ENCODE data around the gene DNAH7. TPM values are rescaled to one million over a fixed set of nuclear protein-coding genes. Genes with fewer than 3 reads are reported as not detected.
A peak's percentile ranks its signal among the peaks of the same experiment; 100 is the strongest.

Gene DNAH7
- total RNA-seq, 2 donors from 2014 or later: 1.1 to 1.5 TPM

DNA sequence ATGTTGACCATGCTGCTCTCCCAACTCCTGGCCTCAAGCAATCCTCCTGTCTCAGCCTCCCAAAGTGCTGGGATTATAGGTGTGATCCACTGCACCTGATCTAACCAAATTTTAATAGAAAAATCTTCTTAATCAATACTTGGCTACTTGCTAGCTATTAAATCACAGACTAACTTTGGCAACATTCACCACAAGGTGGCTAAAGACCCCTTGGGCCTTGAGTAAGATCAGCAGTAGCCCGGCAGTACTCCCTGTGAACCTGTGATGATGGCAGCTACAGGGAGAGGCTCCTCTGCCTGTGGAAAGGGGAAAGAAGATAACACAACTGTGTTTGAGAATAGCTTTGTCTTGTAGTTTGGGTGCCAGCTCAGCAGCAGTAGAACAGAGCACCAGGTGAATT is 308.8 kb downstream of the DNAH7 start:
- Histone ChIP-seq H3K4me3 (ENCODE audit: low read length) (no peak overlapping the region), H3K9me3 (ENCODE audit: control insufficient read depth, low read length) (peaks cover 3% of the 10 kb centered on the region), H3K27me3 (ENCODE audit: control insufficient read depth, insufficient read depth, low read length, poor library complexity, severe bottlenecking) (no peaks in the 10 kb centered on the region), H3K27ac (ENCODE audit: low read depth, low read length) (no peak overlapping the region), H3K4me1 (ENCODE audit: control insufficient read depth, insufficient read depth, low read length) (no peaks in the 10 kb centered on the region), H3K36me3 (ENCODE audit: control insufficient read depth, insufficient read depth, low read length) (no peaks in the 10 kb centered on the region), H3K9ac (ENCODE audit: extremely low read depth, low read length, poor library complexity, severe bottlenecking) (no peak overlapping the region)
- no peaks in the 10 kb centered on the region for H3K36me3 Mint-ChIP-seq (ENCODE audit: low read depth)
- H3K27ac Mint-ChIP-seq: no peak overlapping the region
- no peak overlapping the region for H3K4me3 Mint-ChIP-seq
- WGBS, 2 experiments (ENCODE audit: insufficient coverage in 1 of 2, insufficient read length in 1 of 2): 93% methylated on average over 1 of the region's 1 CpG; no CpG with 5 or more reads in 1 of the 2 experiments
- H3K9me3 Mint-ChIP-seq: peaks cover 8% of the 10 kb centered on the region
- H3K27me3 Mint-ChIP-seq (ENCODE audit: insufficient read depth): no peaks in the 10 kb centered on the region
- TF ChIP-seq, protein P1, sequence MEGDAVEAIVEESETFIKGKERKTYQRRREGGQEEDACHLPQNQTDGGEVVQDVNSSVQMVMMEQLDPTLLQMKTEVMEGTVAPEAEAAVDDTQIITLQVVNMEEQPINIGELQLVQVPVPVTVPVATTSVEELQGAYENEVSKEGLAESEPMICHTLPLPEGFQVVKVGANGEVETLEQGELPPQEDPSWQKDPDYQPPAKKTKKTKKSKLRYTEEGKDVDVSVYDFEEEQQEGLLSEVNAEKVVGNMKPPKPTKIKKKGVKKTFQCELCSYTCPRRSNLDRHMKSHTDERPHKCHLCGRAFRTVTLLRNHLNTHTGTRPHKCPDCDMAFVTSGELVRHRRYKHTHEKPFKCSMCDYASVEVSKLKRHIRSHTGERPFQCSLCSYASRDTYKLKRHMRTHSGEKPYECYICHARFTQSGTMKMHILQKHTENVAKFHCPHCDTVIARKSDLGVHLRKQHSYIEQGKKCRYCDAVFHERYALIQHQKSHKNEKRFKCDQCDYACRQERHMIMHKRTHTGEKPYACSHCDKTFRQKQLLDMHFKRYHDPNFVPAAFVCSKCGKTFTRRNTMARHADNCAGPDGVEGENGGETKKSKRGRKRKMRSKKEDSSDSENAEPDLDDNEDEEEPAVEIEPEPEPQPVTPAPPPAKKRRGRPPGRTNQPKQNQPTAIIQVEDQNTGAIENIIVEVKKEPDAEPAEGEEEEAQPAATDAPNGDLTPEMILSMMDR (conservative IDR thresholded peaks at IDR 0.05): peak; percentile 53
- DNase-seq: no peak
- no peaks in the 10 kb centered on the region for H3K4me1 Mint-ChIP-seq

DNA sequence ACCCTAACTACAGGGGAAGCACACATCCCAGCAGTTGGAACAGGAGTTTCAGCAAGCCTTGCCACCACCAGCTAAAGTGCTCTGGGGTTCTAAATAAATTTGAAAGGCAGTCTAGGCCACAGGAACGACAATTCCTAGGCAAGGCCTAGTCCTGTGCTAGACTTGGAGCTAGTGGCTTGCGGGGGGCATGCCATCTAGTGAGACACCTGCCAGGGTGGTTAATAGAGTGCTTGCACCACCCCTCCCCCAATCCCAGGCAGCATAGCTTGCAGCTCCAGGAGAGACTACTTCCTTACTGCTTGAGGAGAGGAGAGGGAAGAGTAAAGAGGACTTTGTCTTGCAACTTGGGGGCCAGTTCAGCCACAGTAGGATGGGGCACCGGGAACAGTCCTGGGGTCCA is 309.8 kb downstream of the DNAH7 start:
- Mint-ChIP-seq H3K9me3 (no peaks in the 10 kb centered on the region), H3K4me1 (no peaks in the 10 kb centered on the region), H3K36me3 (ENCODE audit: low read depth) (no peaks in the 10 kb centered on the region), H3K4me3 (no peak overlapping the region), H3K27ac (no peak overlapping the region), H3K27me3 (ENCODE audit: insufficient read depth) (no peaks in the 10 kb centered on the region)
- TF ChIP-seq, protein P1 (conservative IDR thresholded peaks at IDR 0.05): no peak
- no peaks in the 10 kb centered on the region for H3K36me3 ChIP-seq (ENCODE audit: control insufficient read depth, insufficient read depth, low read length)
- H3K4me1 ChIP-seq (ENCODE audit: control insufficient read depth, insufficient read depth, low read length): no peaks in the 10 kb centered on the region
- WGBS, 2 experiments (ENCODE audit: insufficient coverage in 1 of 2, insufficient read length in 1 of 2): 94 to 100% methylated on average over 1 to 3 of the region's 3 CpGs
- H3K27me3 ChIP-seq (ENCODE audit: control insufficient read depth, insufficient read depth, low read length, poor library complexity, severe bottlenecking): no peaks in the 10 kb centered on the region
- no peak overlapping the region for H3K4me3 ChIP-seq (ENCODE audit: low read length)
- no peak overlapping the region for H3K27ac ChIP-seq (ENCODE audit: low read depth, low read length)
- H3K9me3 ChIP-seq (ENCODE audit: control insufficient read depth, low read length): no peaks in the 10 kb centered on the region
- DNase-seq: no peak
- H3K9ac ChIP-seq (ENCODE audit: extremely low read depth, low read length, poor library complexity, severe bottlenecking): no peak overlapping the region

DNA sequence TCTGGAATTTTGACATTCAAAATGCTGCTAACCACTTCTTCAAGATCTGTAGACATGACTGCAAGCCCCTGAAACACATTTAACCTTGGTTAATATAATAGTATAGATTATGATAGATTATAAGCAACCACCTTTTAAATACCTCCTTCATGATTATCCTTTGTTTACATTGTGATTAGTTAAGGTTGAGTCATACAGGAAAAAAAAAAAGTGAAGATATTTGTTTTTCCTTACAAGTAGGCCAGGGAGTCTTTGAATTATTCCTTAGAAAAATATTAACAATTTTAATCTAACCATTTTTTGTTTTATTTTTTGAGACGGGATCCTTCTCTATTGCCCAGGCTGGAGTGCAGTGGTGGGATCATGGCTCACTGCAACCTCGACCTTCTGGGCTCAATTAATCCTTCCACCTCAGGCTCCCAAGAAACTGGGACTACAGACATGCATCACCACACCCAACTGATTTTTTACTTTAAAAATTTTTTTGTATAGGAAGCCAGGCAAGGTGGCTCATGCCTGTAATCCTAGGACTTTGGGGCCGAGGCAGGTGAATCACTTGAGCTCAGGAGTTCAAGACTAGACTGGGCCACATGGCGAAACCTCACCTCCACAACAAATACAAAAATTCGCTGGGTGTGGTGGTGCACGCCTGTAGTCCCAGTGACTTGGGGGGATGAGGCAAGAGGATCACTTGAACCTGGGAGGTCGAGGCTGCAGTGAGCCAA is 312.3 kb downstream of the DNAH7 start:
- Mint-ChIP-seq H3K9me3 (no peaks in the 10 kb centered on the region), H3K4me3 (no peak overlapping the region), H3K4me1 (peaks cover 13% of the 10 kb centered on the region), H3K27ac (no peak overlapping the region), H3K27me3 (ENCODE audit: insufficient read depth) (no peaks in the 10 kb centered on the region), H3K36me3 (ENCODE audit: low read depth) (no peaks in the 10 kb centered on the region)
- no peak overlapping the region for H3K9ac ChIP-seq (ENCODE audit: extremely low read depth, low read length, poor library complexity, severe bottlenecking)
- TF ChIP-seq, protein P1 (conservative IDR thresholded peaks at IDR 0.05): no peak
- 81% methylated on average over 7 of the region's 7 CpGs; no CpG with 5 or more reads in 1 of the 2 experiments for WGBS, 2 experiments (ENCODE audit: insufficient coverage in 1 of 2, insufficient read length in 1 of 2)
- no peaks in the 10 kb centered on the region for H3K4me1 ChIP-seq (ENCODE audit: control insufficient read depth, insufficient read depth, low read length)
- no peak for DNase-seq
- no peaks in the 10 kb centered on the region for H3K36me3 ChIP-seq (ENCODE audit: control insufficient read depth, insufficient read depth, low read length)
- no peaks in the 10 kb centered on the region for H3K27me3 ChIP-seq (ENCODE audit: control insufficient read depth, insufficient read depth, low read length, poor library complexity, severe bottlenecking)
- H3K9me3 ChIP-seq (ENCODE audit: control insufficient read depth, low read length): no peaks in the 10 kb centered on the region
- H3K27ac ChIP-seq (ENCODE audit: low read depth, low read length): no peak overlapping the region
- no peak overlapping the region for H3K4me3 ChIP-seq (ENCODE audit: low read length)

Measured in endodermal cell (in vitro differentiated cells).